Activated CD8-positive, alpha-beta T cell treated with anti-CD3 and anti-CD28 coated beads, Interleukin-2, amount 10 ng/mL, durations not matched to agents 7 days and 5 days (primary cell): ENCODE results near the gene CEP89. TPM values are rescaled to one million over a fixed set of nuclear protein-coding genes. Genes with fewer than 3 reads are reported as not detected.
"Not testable (repeated sequence)": the region's sequence is repeated elsewhere in the genome, so short reads cannot be mapped to it uniquely, and the experiment has no call there.

Source experiments
- ATAC-seq: fragments of 150-1000 bp; cut with Tn5 transposase; one replicate; pipeline ENCODE4 v1.10.0; 2021; ENCODE audit warnings: moderate library complexity
- CTCF ChIA-PET: fragments of 350-600 bp; sonication (Branson Sonifier 250); formaldehyde crosslinking; loops from one replicate; lab custom pipeline; 2021; ENCODE audit warnings: antibody characterized with exemption; lab: Charles Lee
- POLR2A ChIA-PET: fragments of 350-600 bp; sonication (Branson Sonifier 250); formaldehyde crosslinking; loops from one replicate; lab custom pipeline; 2021; ENCODE audit warnings: antibody characterized with exemption; lab: Charles Lee
- DNase-seq: peaks from one replicate; pipeline ENCODE4 v3.0.0-alpha.2; 2020
- H3K27ac Mint-ChIP-seq: one replicate; pipeline ENCODE4 v1.8.0; 2021; ENCODE audit warnings: mild to moderate bottlenecking, mixed read lengths
- H3K27me3 Mint-ChIP-seq: one replicate; pipeline ENCODE4 v1.8.0; 2021; ENCODE audit warnings: low read depth, mixed read lengths
- H3K36me3 Mint-ChIP-seq: one replicate; pipeline ENCODE4 v1.8.0; 2021; ENCODE audit warnings: low read depth, mixed read lengths
- H3K4me1 Mint-ChIP-seq: one replicate; pipeline ENCODE4 v1.8.0; 2021; ENCODE audit warnings: low read depth, mixed read lengths
- H3K4me3 Mint-ChIP-seq: one replicate; pipeline ENCODE4 v1.8.0; 2021; ENCODE audit warnings: mild to moderate bottlenecking, mixed read lengths
- H3K9me3 Mint-ChIP-seq: one replicate; pipeline ENCODE4 v1.8.0; 2022; ENCODE audit warnings: mixed read lengths; ENCODE audit not compliant: insufficient read depth
- total RNA-seq, 2 experiments: library from RNA; stranded (reverse); gene quantifications; one replicate each; pipeline ENCODE4 v1.2.3, GENCODE V29; 2021

CEP89 gene
- total RNA-seq, 2 experiments from 2014 or later = 20.0 to 23.2 TPM

DNA sequence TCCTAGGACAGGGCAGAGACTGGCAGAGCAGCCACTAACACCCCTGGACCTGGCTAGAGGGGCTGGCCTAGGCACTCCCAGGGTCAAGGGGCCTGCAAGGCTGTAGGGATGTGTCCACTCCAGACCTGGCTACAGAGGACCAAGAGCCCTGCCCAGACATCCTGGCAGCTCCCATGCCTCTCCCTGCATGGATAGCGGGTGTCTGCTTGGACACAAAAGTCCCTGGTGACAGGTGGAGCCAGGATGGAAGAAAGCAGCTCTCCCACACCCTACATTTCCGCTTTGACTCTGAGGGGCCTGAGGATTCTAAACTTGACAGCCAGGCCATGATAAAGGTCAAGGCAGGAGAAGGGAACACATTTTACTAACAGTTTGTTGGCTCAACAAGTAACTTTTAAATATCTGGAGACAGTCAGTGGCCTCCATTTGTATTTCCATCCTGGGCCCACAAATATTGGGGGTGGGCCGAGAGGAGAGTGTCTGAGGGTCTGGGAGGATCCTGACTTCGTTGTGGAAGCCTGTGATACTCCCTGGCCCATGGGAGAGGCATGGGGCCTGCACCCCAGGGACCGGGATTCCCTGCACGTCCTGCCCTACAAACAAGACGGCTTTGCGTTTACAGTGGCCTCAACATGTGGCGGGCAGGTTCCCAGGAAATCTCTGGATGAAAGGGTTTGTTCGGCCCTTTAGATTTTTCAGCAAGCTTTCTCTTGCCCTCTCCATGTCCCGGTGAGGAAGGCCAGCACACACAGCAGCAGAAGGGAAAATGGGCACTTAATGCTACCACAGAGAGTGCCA is 82.4 kb downstream of the CEP89 start:
- Mint-ChIP-seq H3K4me1 (no peaks in the 10 kb centered on the region), H3K27me3 (no peaks in the 10 kb centered on the region), H3K9me3 (peaks cover 23% of the 10 kb centered on the region), H3K4me3 (no peak overlapping the region), H3K36me3 (peaks cover 21% of the 10 kb centered on the region), H3K27ac (no peak overlapping the region)
- no peak for DNase-seq
- no peak for ATAC-seq
- CTCF ChIA-PET = no interaction called here
- POLR2A ChIA-PET = no interaction called here

DNA sequence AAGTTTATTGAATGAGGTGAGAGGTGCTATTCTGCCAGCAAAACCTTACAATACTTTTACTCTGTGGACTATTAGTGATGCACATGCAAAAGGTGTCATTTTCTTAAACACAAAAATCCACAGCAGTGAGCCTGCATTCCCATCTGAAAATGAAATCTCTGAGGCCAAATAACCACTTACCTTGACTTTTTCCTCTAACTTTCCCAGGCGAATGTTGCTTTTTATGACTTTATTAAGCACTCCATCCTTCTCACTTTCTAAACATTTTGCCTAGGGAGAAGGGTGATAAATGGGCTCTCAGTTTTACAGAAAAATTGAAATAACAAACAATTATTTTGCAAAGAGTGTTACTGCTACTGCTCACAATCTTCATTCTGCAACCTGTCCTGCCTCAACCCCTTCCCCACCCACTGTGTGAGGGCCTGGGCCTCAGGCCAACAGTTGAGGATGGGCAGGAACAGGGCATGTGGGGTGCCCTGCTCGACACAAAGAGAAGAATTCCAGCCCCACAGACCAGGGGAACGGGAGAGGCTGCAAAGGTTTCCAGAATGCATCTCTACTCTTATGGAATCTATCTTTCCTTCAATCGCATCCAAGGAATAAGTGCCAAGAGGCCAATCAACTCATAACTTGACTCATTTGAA is 84.1 kb downstream of the CEP89 start:
- POLR2A ChIA-PET = no interaction called here
- peaks cover 14% of the 10 kb centered on the region for H3K36me3 Mint-ChIP-seq

DNA sequence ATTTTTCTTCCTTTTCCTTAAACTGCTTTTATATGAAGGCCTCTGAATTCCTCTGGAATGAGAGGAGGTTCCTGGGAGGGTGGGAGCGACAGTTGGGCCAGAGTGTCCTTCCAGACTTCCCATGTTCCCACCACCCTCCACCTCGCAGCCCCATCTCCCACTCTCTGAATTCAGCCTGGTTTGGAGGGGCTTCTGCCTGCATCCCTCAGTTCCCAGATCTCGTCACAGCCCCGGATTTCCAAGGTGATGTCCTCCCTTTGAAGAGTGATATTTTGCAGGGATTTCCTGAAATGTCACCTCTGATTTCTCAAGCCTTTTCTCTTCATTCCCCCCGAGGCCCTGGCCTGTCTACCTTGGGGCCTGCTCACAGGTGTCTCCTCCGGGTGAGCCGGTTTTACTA is 85.5 kb downstream of the CEP89 start:
- DNase-seq = no peak
- H3K27me3 Mint-ChIP-seq = no peaks in the 10 kb centered on the region
- CTCF ChIA-PET = no interaction called here
- no peak for ATAC-seq
- peaks cover 2% of the 10 kb centered on the region for H3K9me3 Mint-ChIP-seq
- H3K4me3 Mint-ChIP-seq = no peak overlapping the region
- POLR2A ChIA-PET = no interaction called here
- H3K4me1 Mint-ChIP-seq = no peaks in the 10 kb centered on the region
- no peak overlapping the region for H3K27ac Mint-ChIP-seq
- H3K36me3 Mint-ChIP-seq = peaks cover 4% of the 10 kb centered on the region

More for the DNA sequence above, 84.1 kb downstream of the CEP89 start:
- ATAC-seq = no peak
- H3K27me3 Mint-ChIP-seq = no peaks in the 10 kb centered on the region
- DNase-seq = no peak
- CTCF ChIA-PET = no interaction called here
- no peak overlapping the region for H3K27ac Mint-ChIP-seq
- no peak overlapping the region for H3K4me3 Mint-ChIP-seq
- H3K4me1 Mint-ChIP-seq = no peaks in the 10 kb centered on the region
- peaks cover 15% of the 10 kb centered on the region for H3K9me3 Mint-ChIP-seq

DNA sequence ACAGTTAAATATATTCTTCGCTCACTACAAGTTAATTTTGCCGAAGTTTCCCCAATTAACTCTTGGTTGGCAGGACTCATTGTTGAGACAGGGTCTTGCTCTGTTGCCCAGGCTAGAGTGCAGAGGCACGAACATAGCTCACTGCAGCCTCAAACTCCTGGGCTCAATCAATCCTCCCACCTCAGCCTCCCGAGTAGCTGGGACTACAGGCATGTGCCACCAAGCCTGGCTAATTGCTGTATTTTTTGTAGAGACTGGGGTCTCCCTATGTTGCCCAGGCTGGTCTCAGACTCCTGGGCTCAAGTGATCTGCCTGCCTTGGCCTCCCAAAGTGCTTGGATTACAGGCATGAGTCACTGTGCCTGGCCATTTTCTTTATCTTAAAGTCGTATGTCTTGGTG is 86.5 kb downstream of the CEP89 start:
- H3K27ac Mint-ChIP-seq, H3K4me3 Mint-ChIP-seq, CTCF ChIA-PET, H3K36me3 Mint-ChIP-seq, H3K27me3 Mint-ChIP-seq, ATAC-seq, H3K9me3 Mint-ChIP-seq, POLR2A ChIA-PET, H3K4me1 Mint-ChIP-seq, DNase-seq: not testable (repeated sequence)

DNA sequence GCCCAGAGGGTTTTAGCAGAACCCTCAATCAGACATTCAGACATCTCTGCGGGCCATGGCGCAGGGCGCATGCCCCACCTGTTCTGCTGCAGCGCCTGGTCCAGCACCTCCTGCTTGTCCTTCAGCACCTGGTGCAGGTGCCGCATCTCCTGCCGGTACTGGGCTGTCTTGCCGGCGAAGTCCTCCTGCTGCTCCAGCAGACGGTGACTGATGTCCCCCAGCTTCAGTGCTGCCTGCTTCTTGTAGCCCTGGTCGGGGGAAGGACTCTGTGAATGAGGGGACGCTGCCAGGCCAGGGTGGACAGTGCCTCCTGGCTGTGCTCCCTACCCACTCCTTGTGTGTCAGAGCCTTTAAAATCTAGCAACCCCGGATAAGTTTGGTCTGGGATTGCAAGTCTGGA is 90.0 kb downstream of the CEP89 start:
- Mint-ChIP-seq H3K9me3 (no peaks in the 10 kb centered on the region), H3K27ac (no peak overlapping the region), H3K4me3 (no peak overlapping the region), H3K4me1 (no peaks in the 10 kb centered on the region), H3K27me3 (no peaks in the 10 kb centered on the region), H3K36me3 (no peaks in the 10 kb centered on the region)
- ATAC-seq = no peak
- ChIA-PET POLR2A (no interaction called here), CTCF (no interaction called here)
- DNase-seq = no peak

DNA sequence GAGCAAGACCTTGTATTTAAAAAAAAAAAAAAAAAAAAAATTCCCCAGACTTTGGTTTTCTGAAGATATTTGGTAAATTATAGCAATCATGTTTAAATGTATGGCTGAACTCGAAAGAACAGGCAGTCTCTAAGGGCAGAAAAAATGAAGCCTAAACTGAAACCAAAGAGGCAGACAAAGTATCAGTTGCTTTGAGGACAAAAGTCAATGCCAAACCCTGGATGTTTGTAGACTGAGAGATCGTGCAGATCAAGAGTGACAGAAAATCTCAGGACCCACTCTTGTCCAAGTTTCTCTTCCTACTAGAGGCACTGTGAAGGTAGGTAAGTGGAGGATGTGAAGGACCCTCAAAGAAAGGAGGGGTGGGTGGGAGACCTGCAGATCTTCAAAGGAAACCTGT is 91.1 kb downstream of the CEP89 start:
- H3K4me3 Mint-ChIP-seq = no peak overlapping the region
- no peaks in the 10 kb centered on the region for H3K9me3 Mint-ChIP-seq
- ChIA-PET POLR2A (no interaction called here), CTCF (no interaction called here)
- ATAC-seq = no peak
- no peak for DNase-seq
- H3K27me3 Mint-ChIP-seq = no peaks in the 10 kb centered on the region
- peaks cover 6% of the 10 kb centered on the region for H3K4me1 Mint-ChIP-seq
- H3K27ac Mint-ChIP-seq = no peak overlapping the region
- no peaks in the 10 kb centered on the region for H3K36me3 Mint-ChIP-seq

DNA sequence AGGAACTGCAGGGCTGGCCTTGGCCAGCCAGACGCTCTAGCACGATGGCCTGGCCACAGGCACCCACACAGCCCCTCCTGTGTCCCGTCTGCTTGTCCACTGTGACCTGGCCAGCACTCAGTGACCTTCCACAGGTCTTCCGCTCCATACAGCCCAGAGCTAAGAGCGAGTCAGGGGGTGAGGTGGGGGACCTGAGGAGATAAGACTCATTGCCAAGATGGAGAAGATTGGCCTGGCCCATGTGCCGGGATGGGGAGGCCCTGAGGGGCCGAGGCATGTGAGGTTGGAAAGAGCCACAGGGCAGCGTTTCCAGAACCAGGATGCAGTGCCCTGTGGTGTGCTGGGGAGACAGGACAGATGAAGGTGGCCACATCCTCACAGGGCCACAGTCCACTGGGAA is 92.0 kb downstream of the CEP89 start:
- POLR2A ChIA-PET = no interaction called here
- no peak for ATAC-seq
- H3K9me3 Mint-ChIP-seq = no peaks in the 10 kb centered on the region
- H3K27me3 Mint-ChIP-seq = no peaks in the 10 kb centered on the region
- H3K4me1 Mint-ChIP-seq = peaks cover 6% of the 10 kb centered on the region
- no peak for DNase-seq
- CTCF ChIA-PET = no interaction called here
- H3K4me3 Mint-ChIP-seq = no peak overlapping the region
- no peaks in the 10 kb centered on the region for H3K36me3 Mint-ChIP-seq
- H3K27ac Mint-ChIP-seq = no peak overlapping the region

DNA sequence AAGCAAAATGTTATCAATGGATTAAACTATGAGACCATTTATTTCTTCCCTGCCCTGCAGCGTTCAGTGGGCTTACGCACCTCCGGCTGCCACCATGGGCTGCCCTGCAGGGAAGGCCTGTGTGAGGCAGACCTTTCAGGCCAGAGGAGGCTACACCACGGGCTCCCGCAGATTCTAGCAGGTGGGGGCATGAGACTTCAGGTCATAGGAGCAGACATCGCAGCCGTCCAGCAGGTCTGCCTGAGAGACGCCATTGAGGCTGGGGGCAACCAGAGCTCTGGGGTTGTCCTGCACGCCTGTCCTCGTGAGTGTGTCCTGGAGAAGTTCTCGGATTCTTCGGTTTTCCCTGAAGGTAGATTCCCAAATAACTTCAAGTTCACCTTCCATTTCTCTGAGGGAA is 92.8 kb downstream of the CEP89 start:
- ChIA-PET POLR2A (no interaction called here), CTCF (no interaction called here)
- no peak for ATAC-seq
- Mint-ChIP-seq H3K27me3 (no peaks in the 10 kb centered on the region), H3K4me1 (peaks cover 6% of the 10 kb centered on the region), H3K36me3 (no peaks in the 10 kb centered on the region), H3K4me3 (no peak overlapping the region), H3K9me3 (no peaks in the 10 kb centered on the region), H3K27ac (no peak overlapping the region)
- no peak for DNase-seq

DNA sequence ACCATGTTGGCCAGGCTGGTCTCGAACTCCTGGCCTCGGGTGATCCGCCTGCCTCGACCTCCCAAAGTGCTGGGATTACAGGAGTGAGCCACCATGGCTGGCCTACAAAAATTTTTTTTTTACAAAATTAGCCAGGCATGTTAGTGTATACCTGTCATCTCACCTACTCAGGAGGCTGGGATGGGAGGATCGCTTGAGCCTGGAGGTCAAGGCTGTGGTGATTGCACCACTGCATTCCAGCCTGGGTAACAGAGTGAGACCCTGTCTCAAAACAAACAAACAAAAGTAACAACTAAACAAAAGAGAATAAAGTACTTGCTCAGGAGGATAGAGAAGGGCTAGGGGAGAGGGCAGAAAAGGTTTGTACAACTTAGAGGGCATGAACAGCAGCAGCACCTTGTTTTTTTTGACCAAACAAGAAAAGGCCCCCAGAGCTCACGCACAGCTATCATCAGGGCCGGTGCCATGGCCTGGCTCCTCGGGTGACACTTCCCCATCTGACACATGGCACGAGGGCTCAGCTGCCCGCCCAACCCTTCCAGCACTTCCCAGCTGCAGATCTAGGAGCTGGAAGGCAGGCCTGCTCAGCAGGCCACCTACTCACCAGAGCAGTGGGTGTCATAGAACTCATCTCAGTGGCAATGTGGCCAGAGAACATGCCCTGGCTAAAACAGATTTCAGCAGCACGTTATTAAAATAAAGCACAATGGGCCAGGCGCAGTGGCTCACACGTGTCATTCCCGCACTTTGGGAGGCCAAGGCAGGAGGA is 93.6 kb downstream of the CEP89 start:
- POLR2A ChIA-PET = no interaction called here

DNA sequence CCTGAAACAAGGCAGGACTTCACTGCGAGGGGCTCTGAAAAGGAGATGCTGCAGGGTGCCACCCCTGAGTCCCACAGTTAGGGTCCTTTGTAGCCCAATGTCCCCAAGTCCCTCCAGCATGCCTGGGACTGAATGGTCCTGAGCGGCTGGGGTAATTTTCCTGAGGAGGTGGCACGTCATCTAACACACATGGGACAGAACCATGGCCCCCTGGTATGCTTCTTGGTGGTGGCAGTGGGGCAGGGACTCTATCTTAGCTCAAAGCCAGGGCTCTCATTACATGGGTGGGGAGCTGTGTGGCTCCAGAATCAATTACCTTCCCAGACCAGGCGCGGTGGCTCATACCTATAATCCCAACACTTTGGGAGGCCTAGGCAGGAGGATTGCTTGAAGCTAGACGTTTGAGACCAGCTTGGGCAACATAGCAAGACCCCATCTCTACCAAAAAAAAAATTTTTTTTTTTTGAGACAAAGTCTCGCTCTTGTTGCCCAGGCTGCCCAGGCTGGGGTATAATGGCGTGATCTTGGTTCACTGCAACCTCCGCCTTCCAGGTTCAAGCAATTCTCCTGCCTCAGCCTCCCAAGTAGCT is 94.3 kb downstream of the CEP89 start:
- DNase-seq = no peak
- no peaks in the 10 kb centered on the region for H3K27me3 Mint-ChIP-seq
- no peaks in the 10 kb centered on the region for H3K9me3 Mint-ChIP-seq
- ATAC-seq = no peak
- peaks cover 6% of the 10 kb centered on the region for H3K4me1 Mint-ChIP-seq
- POLR2A ChIA-PET = no interaction called here
- H3K27ac Mint-ChIP-seq = no peak overlapping the region
- no peak overlapping the region for H3K4me3 Mint-ChIP-seq
- H3K36me3 Mint-ChIP-seq = no peaks in the 10 kb centered on the region
- CTCF ChIA-PET = no interaction called here

More for the DNA sequence above, 93.6 kb downstream of the CEP89 start:
- Mint-ChIP-seq H3K27me3 (no peaks in the 10 kb centered on the region), H3K4me3 (no peak overlapping the region), H3K36me3 (no peaks in the 10 kb centered on the region), H3K27ac (no peak overlapping the region), H3K4me1 (peaks cover 6% of the 10 kb centered on the region), H3K9me3 (no peaks in the 10 kb centered on the region)
- no peak for DNase-seq
- ATAC-seq = no peak
- CTCF ChIA-PET = no interaction called here

DNA sequence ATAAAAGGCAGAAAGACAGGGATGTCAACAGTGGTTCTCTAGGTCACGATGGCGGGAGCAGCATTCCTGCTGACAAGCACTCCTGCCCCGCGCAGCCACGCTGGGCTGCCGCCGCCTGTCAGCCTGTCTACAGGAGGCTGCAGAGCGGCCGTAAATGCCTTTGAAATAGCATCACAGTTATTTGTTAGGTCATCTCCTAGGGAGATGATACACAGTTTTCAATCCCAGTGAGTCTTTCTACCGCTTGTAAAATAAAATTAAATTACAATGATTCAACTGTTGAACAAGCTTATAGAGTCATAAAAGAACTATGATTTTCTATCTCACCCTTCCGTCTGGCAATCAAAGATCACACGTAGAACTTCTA is 94.9 kb downstream of the CEP89 start:
- POLR2A ChIA-PET = no interaction called here
- peaks cover 6% of the 10 kb centered on the region for H3K4me1 Mint-ChIP-seq
- H3K36me3 Mint-ChIP-seq = no peaks in the 10 kb centered on the region
- H3K9me3 Mint-ChIP-seq = no peaks in the 10 kb centered on the region
- H3K4me3 Mint-ChIP-seq = no peak overlapping the region
- DNase-seq (no peak), ATAC-seq (no peak)
- H3K27me3 Mint-ChIP-seq = no peaks in the 10 kb centered on the region
- H3K27ac Mint-ChIP-seq = no peak overlapping the region
- CTCF ChIA-PET = no interaction called here
